GM10266 (cell line): ENCODE measurements around the gene ZNF143.

Experiments used
- DNase-seq: peaks from one replicate; pipeline ENCODE4 v3.0.0; 2012; ENCODE audit errors: extremely low spot score
- TF ChIP-seq, protein P1 (sequence below): IDR thresholded peaks from 2 replicates; pipeline ENCODE4 v1.5.1; 2012; ENCODE audit warnings: mild to moderate bottlenecking, low read depth; ENCODE audit not compliant: control insufficient read depth, insufficient read depth; ENCODE audit errors: missing control alignments

ZNF143 gene

DNA sequence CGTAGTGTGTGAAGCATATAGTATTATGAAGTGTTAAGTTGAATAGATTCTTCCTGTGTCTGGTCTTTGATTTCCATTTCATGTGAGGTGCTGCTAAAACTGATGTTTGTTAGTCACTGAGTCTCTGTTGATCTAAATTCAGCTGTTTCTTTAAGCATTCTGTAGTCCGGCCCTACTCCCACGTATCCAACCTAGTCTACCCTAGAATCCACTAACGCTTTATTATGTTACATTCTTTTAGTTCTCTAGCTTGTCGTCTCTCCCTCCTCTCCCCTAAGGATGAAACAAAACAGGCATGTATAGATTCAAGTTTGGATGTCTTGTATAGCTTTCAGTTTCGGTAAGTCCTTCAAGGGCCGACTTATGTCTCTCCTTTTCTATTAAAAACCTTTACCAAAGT is 116.7 kb downstream of the ZNF143 start:
- TF ChIP-seq, protein P1, sequence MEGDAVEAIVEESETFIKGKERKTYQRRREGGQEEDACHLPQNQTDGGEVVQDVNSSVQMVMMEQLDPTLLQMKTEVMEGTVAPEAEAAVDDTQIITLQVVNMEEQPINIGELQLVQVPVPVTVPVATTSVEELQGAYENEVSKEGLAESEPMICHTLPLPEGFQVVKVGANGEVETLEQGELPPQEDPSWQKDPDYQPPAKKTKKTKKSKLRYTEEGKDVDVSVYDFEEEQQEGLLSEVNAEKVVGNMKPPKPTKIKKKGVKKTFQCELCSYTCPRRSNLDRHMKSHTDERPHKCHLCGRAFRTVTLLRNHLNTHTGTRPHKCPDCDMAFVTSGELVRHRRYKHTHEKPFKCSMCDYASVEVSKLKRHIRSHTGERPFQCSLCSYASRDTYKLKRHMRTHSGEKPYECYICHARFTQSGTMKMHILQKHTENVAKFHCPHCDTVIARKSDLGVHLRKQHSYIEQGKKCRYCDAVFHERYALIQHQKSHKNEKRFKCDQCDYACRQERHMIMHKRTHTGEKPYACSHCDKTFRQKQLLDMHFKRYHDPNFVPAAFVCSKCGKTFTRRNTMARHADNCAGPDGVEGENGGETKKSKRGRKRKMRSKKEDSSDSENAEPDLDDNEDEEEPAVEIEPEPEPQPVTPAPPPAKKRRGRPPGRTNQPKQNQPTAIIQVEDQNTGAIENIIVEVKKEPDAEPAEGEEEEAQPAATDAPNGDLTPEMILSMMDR, result no peak
- no peak for DNase-seq
